Prostate gland (tissue), 2 donors: ENCODE results near the gene LCORL.
"Not testable (repeated sequence)": the region's sequence is repeated elsewhere in the genome, so short reads cannot be mapped to it uniquely, and the experiment has no call there.

Experiments
- CTCF ChIP-seq, 4 experiments: fragments of 200-600 bp in 2 of 4; fragments of 450-650 bp in 2 of 4; sonication (generic) in 2 of 4; IDR thresholded peaks; 1 replicate in 3 of 4; 2 replicates in 1 of 4; pipeline ENCODE4 v1.5.1; 2016 to 2019; ENCODE audit warnings: antibody characterized with exemption in 4 of 4, mild to moderate bottlenecking in 2 of 4, moderate library complexity in 2 of 4
- POLR2A ChIP-seq: fragments of 450-650 bp; IDR thresholded peaks from one replicate; pipeline ENCODE4 v1.6.1; 2016; ENCODE audit warnings: antibody characterized with exemption, mild to moderate bottlenecking

GRCh38 chr4:18006432-18006831 is 15.1 kb downstream of the LCORL start:
- not testable (repeated sequence) for TF ChIP-seq CTCF (IDR thresholded peaks at IDR 0.05); POLR2A
